ENCODE results near the gene MASP1.
A peak's percentile ranks its signal among the peaks of the same experiment; 100 is the strongest.

Gene MASP1

GRCh38 chr3:187295316-187296034 is 3.9 kb upstream of the MASP1 start:
- H3K9ac ChIP-seq (ENCODE audit: low read length): no peak overlapping the region
- H3K27me3 ChIP-seq (ENCODE audit: control insufficient read depth, insufficient read depth, low read length): peaks cover 4% of the 10 kb centered on the region; the same call in 1 of the 2 replicates
- H3K4me1 ChIP-seq (ENCODE audit: control insufficient read depth, insufficient read depth, low read length): peaks cover 25% of the 10 kb centered on the region
- no peak overlapping the region for H3K4me3 ChIP-seq (ENCODE audit: low read depth, low read length)
- H3K27ac ChIP-seq (ENCODE audit: low read depth, low read length): no peak overlapping the region
- no peaks in the 10 kb centered on the region for H3K9me3 ChIP-seq (ENCODE audit: control insufficient read depth, insufficient read depth, low read depth, low read length)
- H3K36me3 ChIP-seq (ENCODE audit: control insufficient read depth, insufficient read depth, low read length): no peaks in the 10 kb centered on the region

- no peak overlapping the region for H3K4me3 ChIP-seq (ENCODE audit: low read depth, low read length)
- no peaks in the 10 kb centered on the region for H3K36me3 ChIP-seq (ENCODE audit: control insufficient read depth, insufficient read depth, low read length)
- no peaks in the 10 kb centered on the region for H3K9me3 ChIP-seq (ENCODE audit: control insufficient read depth, insufficient read depth, low read depth, low read length)
- peaks cover 12% of the 10 kb centered on the region; the same call in 1 of the 2 replicates for H3K27me3 ChIP-seq (ENCODE audit: control insufficient read depth, insufficient read depth, low read length)
- H3K27ac ChIP-seq (ENCODE audit: low read depth, low read length): no peak overlapping the region
- peaks cover 25% of the 10 kb centered on the region for H3K4me1 ChIP-seq (ENCODE audit: control insufficient read depth, insufficient read depth, low read length)
- H3K9ac ChIP-seq (ENCODE audit: low read length): no peak overlapping the region
Measured at GRCh38 chr3:187293516-187294430, 2.2 kb upstream of the MASP1 start.

- peaks cover 12% of the 10 kb centered on the region; the same call in 1 of the 2 replicates for H3K27me3 ChIP-seq (ENCODE audit: control insufficient read depth, insufficient read depth, low read length)
- no peak overlapping the region for H3K4me3 ChIP-seq (ENCODE audit: low read depth, low read length)
- H3K4me1 ChIP-seq (ENCODE audit: control insufficient read depth, insufficient read depth, low read length): peaks cover 29% of the 10 kb centered on the region
- no peak overlapping the region for H3K27ac ChIP-seq (ENCODE audit: low read depth, low read length)
- H3K9me3 ChIP-seq (ENCODE audit: control insufficient read depth, insufficient read depth, low read depth, low read length): no peaks in the 10 kb centered on the region
- H3K9ac ChIP-seq (ENCODE audit: low read length): no peak overlapping the region
- no peaks in the 10 kb centered on the region for H3K36me3 ChIP-seq (ENCODE audit: control insufficient read depth, insufficient read depth, low read length)
Measured at GRCh38 chr3:187292631-187293515, 1.3 kb upstream of the MASP1 start.

GRCh38 chr3:187292181-187292580 is 644 bp upstream of the MASP1 start:
- Histone ChIP-seq H3K27ac (ENCODE audit: low read depth, low read length) (no peak overlapping the region), H3K9me3 (ENCODE audit: control insufficient read depth, insufficient read depth, low read depth, low read length) (no peaks in the 10 kb centered on the region), H3K27me3 (ENCODE audit: control insufficient read depth, insufficient read depth, low read length) (peaks cover 12% of the 10 kb centered on the region; the same call in 1 of the 2 replicates), H3K4me3 (ENCODE audit: low read depth, low read length) (no peak overlapping the region), H3K4me1 (ENCODE audit: control insufficient read depth, insufficient read depth, low read length) (peaks cover 29% of the 10 kb centered on the region), H3K36me3 (ENCODE audit: control insufficient read depth, insufficient read depth, low read length) (no peaks in the 10 kb centered on the region), H3K9ac (ENCODE audit: low read length) (no peak overlapping the region)

GRCh38 chr3:187291001-187291511 is 481 bp downstream of the MASP1 start:
- H3K9me3 ChIP-seq (ENCODE audit: control insufficient read depth, insufficient read depth, low read depth, low read length): no peaks in the 10 kb centered on the region
- H3K4me1 ChIP-seq (ENCODE audit: control insufficient read depth, insufficient read depth, low read length): peaks cover 32% of the 10 kb centered on the region
- peak overlapping the region; percentile 15 for H3K9ac ChIP-seq (ENCODE audit: low read length)
- H3K4me3 ChIP-seq (ENCODE audit: low read depth, low read length): peak overlapping the region; percentile 62
- no peaks in the 10 kb centered on the region for H3K36me3 ChIP-seq (ENCODE audit: control insufficient read depth, insufficient read depth, low read length)
- peaks cover 12% of the 10 kb centered on the region; the same call in 1 of the 2 replicates for H3K27me3 ChIP-seq (ENCODE audit: control insufficient read depth, insufficient read depth, low read length)
- no peak overlapping the region for H3K27ac ChIP-seq (ENCODE audit: low read depth, low read length)

- H3K9ac ChIP-seq (ENCODE audit: low read length): no peak overlapping the region
- no peaks in the 10 kb centered on the region for H3K36me3 ChIP-seq (ENCODE audit: control insufficient read depth, insufficient read depth, low read length)
- H3K27me3 ChIP-seq (ENCODE audit: control insufficient read depth, insufficient read depth, low read length): peaks cover 12% of the 10 kb centered on the region; the same call in 1 of the 2 replicates
- H3K4me3 ChIP-seq (ENCODE audit: low read depth, low read length): no peak overlapping the region
- H3K4me1 ChIP-seq (ENCODE audit: control insufficient read depth, insufficient read depth, low read length): peaks cover 32% of the 10 kb centered on the region
- no peak overlapping the region for H3K27ac ChIP-seq (ENCODE audit: low read depth, low read length)
- no peaks in the 10 kb centered on the region for H3K9me3 ChIP-seq (ENCODE audit: control insufficient read depth, insufficient read depth, low read depth, low read length)
Measured at GRCh38 chr3:187290503-187290902, 1.0 kb downstream of the MASP1 start.

GRCh38 chr3:187288855-187289605 is 2.5 kb downstream of the MASP1 start:
- H3K27ac ChIP-seq (ENCODE audit: low read depth, low read length): no peak overlapping the region
- no peak overlapping the region for H3K4me3 ChIP-seq (ENCODE audit: low read depth, low read length)
- peaks cover 12% of the 10 kb centered on the region; the same call in 1 of the 2 replicates for H3K27me3 ChIP-seq (ENCODE audit: control insufficient read depth, insufficient read depth, low read length)
- H3K9ac ChIP-seq (ENCODE audit: low read length): no peak overlapping the region
- H3K9me3 ChIP-seq (ENCODE audit: control insufficient read depth, insufficient read depth, low read depth, low read length): no peaks in the 10 kb centered on the region
- H3K36me3 ChIP-seq (ENCODE audit: control insufficient read depth, insufficient read depth, low read length): no peaks in the 10 kb centered on the region
- peaks cover 31% of the 10 kb centered on the region for H3K4me1 ChIP-seq (ENCODE audit: control insufficient read depth, insufficient read depth, low read length)

- no peak overlapping the region for H3K4me3 ChIP-seq (ENCODE audit: low read depth, low read length)
- H3K9ac ChIP-seq (ENCODE audit: low read length): no peak overlapping the region
- H3K27ac ChIP-seq (ENCODE audit: low read depth, low read length): no peak overlapping the region
- H3K9me3 ChIP-seq (ENCODE audit: control insufficient read depth, insufficient read depth, low read depth, low read length): no peaks in the 10 kb centered on the region
- peaks cover 24% of the 10 kb centered on the region for H3K4me1 ChIP-seq (ENCODE audit: control insufficient read depth, insufficient read depth, low read length)
- H3K27me3 ChIP-seq (ENCODE audit: control insufficient read depth, insufficient read depth, low read length): peaks cover 12% of the 10 kb centered on the region; the same call in 1 of the 2 replicates
- H3K36me3 ChIP-seq (ENCODE audit: control insufficient read depth, insufficient read depth, low read length): no peaks in the 10 kb centered on the region
Measured at GRCh38 chr3:187288131-187288854, 3.2 kb downstream of the MASP1 start.

- Histone ChIP-seq H3K27me3 (ENCODE audit: control insufficient read depth, insufficient read depth, low read length) (peaks cover 12% of the 10 kb centered on the region; the same call in 1 of the 2 replicates), H3K36me3 (ENCODE audit: control insufficient read depth, insufficient read depth, low read length) (no peaks in the 10 kb centered on the region), H3K9ac (ENCODE audit: low read length) (no peak overlapping the region), H3K4me1 (ENCODE audit: control insufficient read depth, insufficient read depth, low read length) (peaks cover 17% of the 10 kb centered on the region), H3K27ac (ENCODE audit: low read depth, low read length) (no peak overlapping the region), H3K9me3 (ENCODE audit: control insufficient read depth, insufficient read depth, low read depth, low read length) (no peaks in the 10 kb centered on the region), H3K4me3 (ENCODE audit: low read depth, low read length) (no peak overlapping the region)
Measured at GRCh38 chr3:187287256-187287655, 4.3 kb downstream of the MASP1 start.

Measured in HUES6 (cell line).